HG03378 (cell line): Measurements from ENCODE around the gene BANK1.

ENCODE experiments used
- ATAC-seq: cut with Tn5 transposase; IDR thresholded peaks from one replicate; pipeline ENCODE4 v1.9.1; 2021; ENCODE audit warnings: mild to moderate bottlenecking, moderate library complexity; ENCODE audit not compliant: unreplicated experiment

The BANK1 gene

DNA sequence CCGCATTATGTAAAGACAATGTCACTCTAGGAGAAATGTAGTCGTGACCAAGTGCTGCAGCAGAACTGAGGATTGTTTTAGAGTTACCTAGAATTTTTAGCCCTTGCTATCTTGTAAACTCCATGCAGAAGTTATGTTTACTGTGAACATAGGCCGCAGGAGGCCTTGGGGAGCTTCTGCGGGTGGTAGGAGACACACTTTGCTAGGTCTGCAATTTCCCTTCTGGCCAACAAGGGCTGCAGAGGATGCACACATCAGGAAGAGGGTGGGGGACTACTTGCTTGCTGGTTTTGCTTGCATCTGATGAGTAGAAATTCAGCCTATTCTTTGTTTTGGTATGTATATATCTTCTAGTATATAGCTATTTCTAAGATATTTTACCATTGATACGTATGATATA, 23.1 kb downstream of the BANK1 start:
- peak; percentile 63 for ATAC-seq

DNA sequence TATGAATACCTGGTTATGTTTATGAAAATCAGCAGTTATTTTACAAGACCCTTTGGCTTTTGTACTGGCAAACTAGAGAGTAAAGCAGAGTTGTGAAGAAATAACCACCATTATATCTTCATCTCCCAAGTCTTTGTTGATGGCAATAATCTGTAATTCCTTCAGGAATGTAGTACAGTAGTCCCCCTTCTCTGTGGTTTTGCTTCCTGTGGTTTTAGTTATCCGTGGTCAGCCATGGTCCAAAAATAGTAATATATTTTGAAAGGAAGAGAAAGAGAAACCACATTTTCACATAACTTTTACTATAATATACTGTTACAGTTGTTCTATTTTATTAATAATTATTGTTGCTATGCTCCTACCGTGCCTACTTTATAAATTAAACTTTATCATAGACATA, 27.8 kb downstream of the BANK1 start:
- ATAC-seq: no peak

DNA sequence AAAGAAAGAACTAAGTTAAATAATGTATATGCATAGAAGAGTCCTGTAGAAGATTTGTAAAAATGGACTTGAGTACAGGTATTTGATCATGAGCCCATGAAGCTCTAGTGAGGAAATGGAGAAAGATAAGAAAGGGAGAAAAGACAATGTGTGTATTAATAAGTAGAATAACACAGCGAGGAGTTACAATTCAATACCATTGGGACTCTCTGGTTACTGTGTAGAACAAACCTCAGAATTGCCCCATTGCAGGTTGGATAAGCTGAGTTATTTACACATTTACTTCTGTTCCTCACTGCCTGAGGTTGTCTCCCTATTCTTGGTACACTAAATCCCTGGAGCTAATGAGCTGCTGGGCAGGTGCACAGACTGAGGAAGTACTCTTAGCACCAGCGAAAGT, 33.3 kb downstream of the BANK1 start:
- ATAC-seq: no peak

DNA sequence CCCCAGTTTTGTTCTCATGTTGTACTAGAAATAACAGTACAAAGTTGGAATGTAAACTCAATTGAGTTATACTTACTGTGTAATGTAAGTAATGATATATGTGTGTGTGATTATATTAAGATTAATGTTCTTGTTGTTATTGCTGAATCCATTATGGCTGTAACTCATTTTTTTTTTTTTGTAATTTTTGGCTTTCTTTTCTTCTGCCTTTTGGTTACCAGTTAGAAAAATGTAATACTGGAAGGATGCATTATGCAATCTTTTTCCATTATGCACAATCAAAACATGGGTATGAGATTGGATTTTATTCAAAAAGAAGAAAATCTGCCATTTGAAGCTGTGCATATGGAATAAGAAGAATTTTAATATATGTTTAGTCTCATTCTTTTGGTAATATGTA, 34.0 kb downstream of the BANK1 start:
- no peak for ATAC-seq

DNA sequence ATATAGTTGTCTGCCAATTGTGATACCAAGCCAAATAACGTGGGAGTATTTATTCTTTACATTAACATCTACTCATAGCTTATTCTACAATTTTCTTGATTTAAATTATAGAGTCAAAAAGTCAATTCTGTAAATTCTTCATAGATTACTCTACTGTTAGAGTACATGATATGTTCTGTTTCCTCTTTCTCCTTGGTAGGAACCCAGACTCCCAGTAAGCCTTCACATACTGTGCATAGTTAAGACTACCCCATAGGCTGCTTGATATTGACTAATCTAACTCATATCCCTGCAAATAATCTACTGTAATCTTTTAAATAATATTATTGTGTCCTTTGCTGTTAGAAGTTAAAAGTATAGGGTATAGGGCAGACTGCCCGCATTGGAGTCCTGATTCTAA, 35.4 kb downstream of the BANK1 start:
- ATAC-seq: no peak

DNA sequence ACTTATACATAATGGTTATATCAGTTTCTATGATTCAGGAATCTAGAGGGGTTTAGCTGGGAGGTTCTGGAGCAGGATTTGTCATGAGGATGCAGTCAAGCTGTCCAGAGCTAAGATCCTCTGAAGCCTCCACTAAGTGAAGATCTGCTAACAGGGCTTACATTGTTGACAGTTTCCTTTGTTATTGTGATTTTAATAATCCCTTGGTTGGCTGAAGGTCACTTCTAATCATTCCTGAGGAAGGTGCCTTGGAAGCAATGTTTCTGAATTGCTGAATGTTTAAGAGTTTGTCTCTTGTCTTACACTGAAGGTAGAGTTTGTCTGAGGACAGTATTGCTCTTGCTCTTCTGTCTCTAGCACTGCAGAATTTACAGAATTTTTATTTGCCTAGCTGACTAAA, 41.3 kb downstream of the BANK1 start:
- ATAC-seq: no peak

DNA sequence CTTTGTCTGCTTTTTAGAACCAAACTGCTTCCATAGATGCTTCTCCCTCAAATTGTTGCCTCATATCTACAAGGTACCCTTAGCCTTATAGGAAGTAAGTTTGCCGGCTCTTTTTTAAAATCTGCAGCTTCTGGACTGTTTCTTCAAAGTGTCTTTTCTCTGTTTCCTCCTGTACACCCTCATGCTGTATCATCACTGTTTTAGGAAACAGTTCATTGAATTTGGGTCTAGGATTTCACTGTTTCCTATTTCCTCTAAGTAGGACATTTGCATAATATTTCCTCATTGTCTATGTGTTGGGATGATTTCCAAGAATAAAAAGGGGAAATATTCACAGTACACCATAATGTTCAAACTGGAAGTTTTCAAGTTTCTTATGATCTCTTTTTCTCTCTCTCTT, 43.0 kb downstream of the BANK1 start:
- no peak for ATAC-seq

DNA sequence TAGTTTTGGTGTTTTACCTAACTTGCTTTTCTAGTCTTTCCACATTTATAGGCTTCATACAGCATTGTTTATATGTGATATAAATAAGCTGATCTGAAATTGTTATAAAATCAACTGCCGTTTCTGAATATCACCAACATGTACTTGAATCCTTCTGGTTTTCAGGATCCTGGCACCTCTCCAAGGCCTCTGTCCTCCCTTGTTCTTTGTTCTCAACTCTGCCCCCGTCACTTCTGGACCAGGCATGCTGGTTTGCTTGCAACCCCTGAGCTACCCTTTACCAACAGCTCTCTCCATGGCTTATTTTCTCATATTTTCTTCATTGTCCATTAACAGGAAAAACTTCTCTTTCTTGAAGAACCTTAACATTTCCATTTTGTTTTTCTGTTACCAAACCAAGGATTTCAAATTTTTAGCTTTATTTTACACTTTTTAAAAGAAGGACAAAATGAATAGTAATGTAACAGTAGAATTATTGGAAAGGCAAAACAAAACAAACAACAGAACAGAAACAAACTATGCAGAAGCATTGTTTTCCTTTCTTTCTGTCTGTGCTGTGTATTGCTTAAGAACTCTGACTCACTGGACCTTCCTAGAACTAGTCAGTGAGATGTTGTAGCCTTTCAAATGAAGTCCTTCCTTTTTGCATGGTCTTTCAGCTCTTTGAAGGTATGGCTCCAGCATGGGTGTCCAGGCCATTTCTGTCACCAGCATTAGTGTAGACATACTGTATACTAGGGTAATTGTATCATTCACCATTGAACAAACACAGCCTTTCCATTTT, 44.8 kb downstream of the BANK1 start:
- ATAC-seq: no peak

DNA sequence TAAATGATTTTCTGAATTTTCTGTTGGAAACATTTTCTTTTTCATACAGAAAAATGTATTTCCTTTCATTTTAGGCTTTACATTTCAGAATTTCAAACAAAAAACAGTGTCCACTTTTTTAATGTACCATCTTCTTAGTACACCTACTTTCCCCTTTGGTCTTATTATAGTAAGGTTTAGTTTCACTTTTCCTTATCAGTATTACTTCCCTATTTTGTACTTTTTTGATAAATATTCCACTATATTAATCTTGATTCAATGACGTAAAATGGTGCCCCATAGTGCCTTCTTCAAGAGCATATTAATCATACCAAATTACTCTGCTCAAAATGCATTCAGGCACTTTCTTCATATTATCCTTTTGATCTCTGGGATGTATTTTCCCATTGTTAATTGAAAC, 52.5 kb downstream of the BANK1 start:
- no peak for ATAC-seq

DNA sequence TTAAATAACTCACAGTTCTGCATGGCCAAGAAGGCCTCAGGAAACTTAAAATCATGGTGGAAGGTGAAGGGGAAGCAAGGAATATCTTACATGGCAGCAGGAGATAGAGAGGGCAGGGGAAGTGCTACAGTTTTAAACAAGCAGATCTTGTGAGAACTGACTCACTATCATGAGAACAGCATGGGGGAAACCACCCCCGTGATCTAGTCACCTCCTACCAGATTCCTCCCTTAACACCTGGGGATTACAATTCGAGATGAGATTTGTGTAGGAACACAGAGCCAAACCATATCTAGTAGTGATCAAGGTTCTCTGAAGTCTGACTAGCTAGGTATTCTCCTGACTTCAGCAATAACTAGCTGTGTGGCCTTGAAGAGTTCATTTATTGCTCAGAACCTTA, 56.0 kb downstream of the BANK1 start:
- no peak for ATAC-seq

DNA sequence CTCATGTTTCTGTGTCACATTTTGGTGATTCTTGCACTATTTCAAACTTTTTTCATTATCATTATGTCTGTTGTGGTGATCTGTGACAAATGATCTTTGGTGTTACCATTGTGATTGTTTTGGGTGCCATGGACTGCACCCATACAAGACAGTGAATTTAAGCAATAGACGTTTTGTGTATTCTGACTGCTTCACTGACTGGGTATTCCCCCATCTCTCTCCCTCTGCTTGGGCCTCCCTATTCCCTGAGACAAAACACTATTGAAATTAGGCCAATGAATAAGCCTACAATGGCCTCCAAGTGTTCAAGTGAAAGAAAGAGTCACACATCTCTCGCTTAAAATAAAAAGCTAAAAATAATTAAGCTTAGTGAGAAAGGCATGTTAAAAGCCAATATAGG, 60.2 kb downstream of the BANK1 start:
- ATAC-seq: peak; percentile 43

DNA sequence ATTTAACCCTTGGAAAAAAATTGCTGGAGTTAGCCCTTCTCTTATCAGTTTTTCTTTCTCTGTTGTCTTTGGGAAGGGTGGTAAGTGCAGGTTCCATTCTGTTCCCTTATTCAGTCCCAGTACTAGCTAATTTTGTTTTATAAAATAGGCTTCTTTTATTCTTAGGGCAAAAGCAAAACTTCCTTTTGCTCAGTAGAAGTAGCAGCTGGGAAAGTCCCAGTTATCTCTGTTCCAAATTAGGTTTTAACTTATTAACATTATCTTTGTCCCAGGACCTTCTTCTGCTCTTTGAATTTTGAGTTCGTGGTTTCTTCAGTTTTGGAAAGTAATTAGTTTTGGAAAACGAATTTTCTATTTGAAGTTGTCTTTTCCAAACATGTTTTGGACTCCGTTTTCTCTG, 61.1 kb downstream of the BANK1 start:
- ATAC-seq: peak; percentile 52

DNA sequence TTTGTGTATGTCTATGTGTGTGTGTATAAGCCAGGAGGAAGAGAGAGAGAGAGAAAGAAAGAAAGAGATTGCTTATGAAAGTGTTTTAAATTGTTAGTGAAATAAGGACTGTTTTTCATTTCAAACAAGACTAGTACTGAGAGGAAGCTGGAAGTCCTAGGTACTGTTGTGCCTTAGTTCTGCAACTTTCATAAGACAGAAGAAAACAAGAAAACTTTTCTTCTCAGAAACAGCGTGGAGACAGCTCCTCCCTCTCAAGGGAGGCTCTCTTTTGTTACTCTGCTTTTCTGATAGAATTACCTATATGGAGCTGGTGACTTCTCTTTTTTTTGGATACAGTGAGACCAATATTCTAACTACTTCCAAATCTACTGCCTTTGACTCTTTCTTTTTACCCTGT, 62.5 kb downstream of the BANK1 start:
- no peak for ATAC-seq

DNA sequence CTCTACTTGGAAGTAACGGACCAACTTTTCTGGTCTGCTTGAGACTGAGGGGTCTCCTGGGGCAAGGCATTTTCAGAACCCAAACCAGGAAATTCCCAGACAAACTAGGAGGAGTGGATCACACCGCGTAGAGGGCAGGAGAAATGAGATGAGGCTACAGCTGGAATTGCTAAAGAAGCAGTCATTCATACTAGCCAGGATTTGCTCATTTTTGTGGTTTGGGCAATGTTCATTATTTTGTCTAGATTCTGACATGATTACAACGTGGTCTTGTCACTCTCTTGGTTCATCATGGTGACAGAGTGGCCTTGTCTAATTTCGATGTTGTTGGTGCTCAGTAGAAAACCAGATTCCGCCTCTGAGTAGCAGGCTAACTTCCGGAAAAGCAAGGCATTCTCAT, 63.2 kb downstream of the BANK1 start:
- ATAC-seq: no peak

DNA sequence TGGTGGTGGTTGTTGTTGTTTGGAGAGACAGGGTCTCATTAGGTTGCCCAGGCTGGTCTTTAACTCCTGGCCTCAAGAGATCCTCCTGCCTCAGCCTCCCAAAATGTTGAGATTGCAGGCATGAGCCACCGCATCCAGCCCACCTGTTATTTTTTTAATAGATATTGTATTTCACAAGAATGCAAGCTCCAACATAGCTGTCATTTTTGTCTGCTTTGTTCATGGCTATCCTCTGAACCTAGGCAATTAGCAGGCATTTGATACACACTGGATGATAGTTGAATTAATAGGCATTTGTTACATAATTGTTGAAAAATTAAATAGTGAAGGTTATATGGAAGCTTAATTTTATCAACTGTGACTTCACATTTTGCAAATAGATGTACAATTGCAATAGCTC, 64.7 kb downstream of the BANK1 start:
- no peak for ATAC-seq

DNA sequence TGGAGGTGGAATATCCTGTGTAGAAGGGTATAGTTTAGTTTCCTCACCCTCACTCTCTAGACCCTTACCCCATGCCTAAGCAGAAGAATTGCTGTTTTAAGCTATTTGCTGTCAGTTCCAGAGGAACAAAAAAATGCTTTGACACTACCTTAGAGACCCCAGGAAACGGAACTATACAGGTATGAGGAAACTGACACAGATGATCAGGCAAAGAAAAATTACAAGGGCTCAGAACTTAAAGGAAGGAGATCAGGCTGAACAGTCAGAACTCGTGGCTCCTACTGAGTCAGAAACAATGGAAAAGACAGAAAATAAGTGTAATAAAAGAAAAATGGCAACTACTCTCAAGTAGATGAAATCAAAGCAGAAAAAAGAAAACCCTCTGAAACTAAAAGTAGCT, 65.6 kb downstream of the BANK1 start:
- no peak for ATAC-seq

DNA sequence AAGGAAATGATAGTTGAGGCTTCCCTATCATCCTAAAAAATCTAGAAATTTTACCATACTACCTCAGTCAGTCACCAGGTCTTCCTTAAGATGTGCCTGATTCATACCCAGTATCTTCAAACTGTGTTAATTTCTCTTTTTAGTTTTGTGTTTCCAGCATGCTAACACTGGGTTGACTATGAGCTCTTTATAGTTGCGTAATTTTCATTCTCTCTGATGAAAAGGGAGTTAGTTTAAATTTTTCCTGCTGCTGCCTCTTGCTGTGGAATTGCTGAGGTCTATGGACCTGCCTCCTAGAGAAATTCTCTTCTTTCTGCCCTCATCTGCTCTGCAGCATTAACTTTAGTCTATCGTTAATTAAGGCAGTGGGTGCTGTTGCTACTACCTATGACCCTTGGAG, 66.6 kb downstream of the BANK1 start:
- ATAC-seq: no peak

DNA sequence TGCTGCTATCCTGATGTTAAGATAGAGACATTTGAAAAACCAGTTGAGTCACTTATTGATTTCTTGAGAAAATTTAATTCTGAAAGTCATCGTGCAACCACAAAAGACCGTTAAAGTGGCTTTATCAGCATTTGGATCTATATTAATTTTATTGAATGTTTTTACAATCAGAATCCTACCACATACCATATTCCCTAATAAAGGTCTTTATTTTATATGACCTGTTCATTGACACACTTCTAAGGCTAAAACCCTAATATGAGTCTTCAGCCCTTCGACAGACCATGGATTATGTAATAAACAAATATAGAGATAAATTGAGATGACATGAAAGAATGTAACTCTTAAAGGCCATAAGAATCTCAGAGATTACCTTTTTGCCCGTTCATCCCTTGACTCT, 68.1 kb downstream of the BANK1 start:
- no peak for ATAC-seq

DNA sequence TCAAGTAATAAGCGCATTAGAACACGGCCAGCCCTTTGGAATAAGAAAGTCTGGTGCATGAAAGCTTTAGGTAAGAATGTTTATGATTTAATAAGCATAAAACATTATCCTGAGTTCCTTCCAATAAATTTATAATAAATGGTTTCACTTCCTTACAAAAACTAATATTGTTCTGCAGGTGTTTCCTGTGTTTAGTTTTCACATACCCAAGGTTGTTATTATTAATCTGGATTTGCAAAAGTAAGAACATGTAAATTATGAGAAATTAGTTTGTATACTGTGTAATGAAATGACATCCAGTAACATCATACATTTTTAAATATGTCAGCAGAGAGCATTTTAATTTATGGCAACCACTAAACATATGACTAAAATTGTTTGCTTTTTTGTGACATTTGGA, 72.1 kb downstream of the BANK1 start:
- peak; percentile 38 for ATAC-seq

DNA sequence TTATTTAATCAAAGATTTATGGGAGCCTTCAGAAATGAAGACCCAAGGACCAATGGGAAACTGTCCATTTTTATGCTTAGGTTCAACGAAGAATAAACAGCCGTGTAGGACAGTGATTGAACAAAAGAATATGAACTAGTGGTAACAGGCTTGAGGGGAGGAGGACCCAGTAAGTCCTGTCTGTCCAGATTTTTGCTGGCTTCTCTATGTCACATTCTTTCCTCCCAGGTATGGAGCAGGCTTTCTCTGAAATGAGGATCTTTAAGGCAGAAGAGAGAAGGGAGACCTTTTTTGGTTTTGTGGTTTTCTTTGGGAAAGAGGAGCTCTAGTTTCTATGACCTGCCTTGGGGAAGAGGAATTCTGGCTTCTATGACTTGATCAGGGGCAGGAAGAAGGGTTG, 74.1 kb downstream of the BANK1 start:
- no peak for ATAC-seq

DNA sequence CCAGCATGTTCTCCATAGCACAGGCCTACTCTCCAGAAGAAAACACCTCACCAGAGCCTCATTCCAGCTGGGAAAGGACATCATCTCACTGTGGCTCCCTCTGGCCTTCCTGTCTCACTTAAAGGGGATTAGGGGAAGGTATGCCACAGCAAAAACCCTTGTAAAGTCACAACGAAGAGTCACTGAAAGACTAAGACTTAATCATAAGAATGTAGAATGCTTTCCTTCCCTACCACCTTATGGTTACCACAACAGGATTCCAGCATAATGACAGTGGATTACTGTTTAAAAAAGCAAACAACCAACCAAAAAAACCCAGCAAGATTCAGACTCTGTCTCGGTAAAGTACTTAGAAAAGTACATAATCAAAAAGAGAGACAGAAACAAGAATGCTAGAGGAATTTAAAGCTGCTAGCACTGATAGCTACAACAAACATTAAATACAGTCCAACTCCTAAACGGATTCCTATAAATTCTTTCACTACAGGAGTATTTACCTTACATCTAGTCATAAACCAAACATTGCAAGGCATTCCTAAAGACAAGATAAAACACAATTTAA, 75.1 kb downstream of the BANK1 start:
- ATAC-seq: no peak

DNA sequence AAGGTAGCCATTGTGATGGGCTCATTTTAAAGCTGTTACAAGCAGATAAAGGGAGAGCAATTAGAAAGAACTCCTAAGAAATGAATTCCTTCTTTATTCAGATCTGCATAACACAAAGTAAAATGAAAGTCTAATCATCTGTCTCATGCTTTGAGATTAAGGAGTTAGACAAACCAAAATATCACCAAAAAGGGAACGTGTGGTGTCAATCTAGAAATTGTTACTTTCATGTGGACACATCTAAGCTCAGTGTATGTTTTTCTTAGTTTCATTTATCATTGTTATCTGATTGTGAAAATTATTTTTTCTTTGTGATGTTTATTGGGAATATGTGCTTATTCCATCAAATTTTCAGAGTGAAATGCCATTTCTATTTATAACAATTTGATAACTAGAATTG, 80.3 kb downstream of the BANK1 start:
- peak; percentile 52 for ATAC-seq
